GM18907 (cell line): Measurements from ENCODE around the gene SLIT3.
"Not testable (repeated sequence)": the region's sequence is repeated elsewhere in the genome, so short reads cannot be mapped to it uniquely, and the experiment has no call there.

Experiments
- ATAC-seq: cut with Tn5 transposase; IDR thresholded peaks from one replicate; pipeline ENCODE4 v1.9.1; 2021; ENCODE audit warnings: mild to moderate bottlenecking, moderate library complexity; ENCODE audit not compliant: unreplicated experiment

Gene SLIT3

DNA sequence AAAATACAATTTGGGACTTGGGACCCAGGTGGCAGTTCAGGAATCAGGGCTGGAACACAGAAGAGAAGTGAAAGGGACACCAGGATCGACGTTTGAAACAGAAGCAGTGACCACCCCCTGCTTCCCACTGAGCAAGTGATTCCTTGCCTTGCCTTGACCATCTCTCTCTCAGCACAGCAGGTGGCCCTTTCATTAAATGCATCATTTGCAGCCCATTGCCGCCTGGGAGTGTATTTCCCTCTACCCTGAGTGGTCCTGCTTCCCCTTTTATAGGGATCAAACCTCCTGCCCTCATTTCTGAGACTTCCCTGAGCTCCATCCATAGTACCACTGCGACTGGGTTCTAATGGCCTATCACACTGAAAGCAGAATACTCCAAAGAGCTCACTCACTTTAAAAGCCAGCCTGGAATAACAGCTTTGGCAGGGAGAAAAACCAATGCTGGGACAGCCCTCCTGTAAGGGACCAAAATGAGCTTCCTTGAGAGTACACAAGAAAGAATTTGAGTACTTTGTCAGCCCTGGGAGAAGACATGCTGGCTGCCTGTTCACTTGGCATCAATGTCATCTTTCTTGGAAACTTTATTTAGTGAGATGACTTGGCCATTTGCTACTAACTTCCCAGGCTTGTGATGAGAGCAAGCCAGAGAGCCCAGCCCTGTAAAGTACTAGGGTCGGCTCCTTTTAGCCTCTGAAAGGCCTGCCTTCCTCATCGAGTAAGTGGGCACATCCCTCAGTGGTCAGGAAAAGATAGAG is 149.7 kb downstream of the SLIT3 start:
- no peak for ATAC-seq

DNA sequence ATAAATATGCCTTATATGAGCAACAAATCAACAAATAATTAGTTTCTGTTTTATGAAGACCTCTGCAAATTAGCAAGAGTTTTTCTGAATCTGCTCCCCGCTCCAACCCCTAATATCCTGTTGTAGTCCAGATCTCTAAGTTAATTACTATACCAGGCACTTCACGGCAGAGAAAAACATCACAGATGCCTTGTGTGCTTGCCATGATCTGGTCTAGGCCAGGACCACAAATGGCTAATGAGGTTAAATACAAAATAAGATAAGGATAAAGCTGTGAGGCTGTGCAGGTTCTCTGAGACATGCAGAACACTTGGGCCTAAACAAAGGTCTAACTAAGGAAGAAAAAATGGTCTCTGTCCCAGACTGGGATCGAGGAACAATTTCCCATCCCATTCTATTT is 150.8 kb downstream of the SLIT3 start:
- ATAC-seq: no peak

GRCh38 chr5:169149317-169149716 is 151.6 kb downstream of the SLIT3 start:
- no peak for ATAC-seq

DNA sequence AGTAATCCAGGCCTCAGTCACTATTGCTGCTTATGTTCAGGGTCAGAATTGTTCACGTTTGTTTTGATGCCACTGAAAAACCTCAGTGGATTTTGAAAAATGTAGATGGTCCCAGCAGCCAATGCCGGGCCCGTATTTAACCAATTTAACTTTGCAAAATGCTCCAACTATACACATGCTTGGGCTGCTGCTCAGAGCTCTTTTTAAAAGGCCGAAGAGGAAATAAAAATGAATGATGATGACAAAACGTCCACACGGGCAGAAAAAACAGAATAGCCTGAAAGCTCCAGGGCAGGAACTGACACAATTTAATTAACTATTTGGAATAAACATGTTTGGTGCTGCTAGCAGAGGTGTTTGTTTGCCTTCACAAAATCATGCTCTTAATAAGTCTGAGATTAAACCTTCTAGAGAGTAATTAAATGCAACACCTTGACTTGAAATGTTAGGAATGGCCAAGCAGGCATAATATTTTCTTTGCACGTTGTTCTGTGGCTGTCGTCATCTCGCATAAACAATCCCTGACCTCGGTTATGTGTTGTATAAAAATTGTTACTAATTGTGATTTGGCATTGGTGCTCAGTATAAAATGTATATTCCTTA is 152.7 kb downstream of the SLIT3 start:
- ATAC-seq: no peak

DNA sequence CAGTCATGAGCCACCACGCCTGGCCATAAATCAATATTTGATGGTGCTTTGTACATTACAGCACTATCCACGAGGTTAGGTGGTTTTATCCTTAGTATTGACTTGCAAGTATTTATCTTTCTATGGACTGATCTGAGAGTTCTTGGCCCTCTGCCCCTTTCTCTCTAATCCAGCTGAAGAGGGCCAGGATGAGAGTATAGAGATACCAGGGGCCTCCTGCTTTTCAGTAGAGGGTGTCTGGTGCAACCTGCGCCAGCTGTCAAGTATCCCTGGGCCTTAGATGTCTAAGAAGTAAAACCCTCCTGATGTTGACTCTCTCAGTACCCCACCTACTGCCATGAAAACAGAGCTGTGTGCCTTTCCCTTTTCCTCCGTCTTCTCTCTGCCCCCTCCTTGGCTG is 153.4 kb downstream of the SLIT3 start:
- ATAC-seq: no peak

DNA sequence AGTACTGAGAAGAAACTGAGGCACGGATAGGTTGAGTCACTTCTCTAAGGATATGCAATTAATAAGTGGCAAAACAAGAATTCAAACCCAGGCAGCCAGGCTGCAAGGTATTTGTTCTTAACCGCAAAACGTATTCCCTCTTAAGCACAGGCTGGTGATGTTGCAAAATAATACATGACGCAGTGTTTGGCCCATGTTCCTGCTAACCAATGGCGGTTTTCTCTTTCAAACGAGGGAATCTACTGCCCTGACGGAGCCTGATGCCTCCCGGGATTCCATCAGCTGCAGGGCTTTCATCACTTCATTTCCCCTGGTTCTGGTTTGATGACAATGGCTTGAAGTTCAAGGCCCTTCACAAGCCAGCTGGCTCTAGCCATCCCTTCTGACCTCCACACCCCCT is 154.8 kb downstream of the SLIT3 start:
- ATAC-seq: no peak

GRCh38 chr5:169142264-169142970 is 158.5 kb downstream of the SLIT3 start:
- no peak for ATAC-seq

DNA sequence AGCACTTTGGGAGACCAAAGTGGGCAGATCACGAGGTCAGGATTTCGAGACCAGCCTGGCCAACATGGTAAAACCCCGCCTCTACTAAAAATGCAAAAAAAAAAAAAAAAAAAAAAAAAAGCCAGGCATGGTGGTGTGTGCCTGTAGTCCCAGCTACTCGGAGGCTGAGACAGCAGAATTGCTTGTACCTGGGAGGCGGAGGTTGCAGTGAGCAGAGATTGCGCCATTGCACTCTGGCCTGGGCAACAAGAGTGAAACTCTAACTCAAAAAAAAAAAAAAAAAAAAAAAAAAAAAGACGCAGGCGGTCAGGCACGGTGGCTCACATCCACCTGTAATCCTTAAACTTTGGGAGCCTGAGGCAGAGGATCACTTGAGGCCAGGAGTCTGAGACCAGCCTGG is 160.7 kb downstream of the SLIT3 start:
- not testable (repeated sequence) for ATAC-seq

DNA sequence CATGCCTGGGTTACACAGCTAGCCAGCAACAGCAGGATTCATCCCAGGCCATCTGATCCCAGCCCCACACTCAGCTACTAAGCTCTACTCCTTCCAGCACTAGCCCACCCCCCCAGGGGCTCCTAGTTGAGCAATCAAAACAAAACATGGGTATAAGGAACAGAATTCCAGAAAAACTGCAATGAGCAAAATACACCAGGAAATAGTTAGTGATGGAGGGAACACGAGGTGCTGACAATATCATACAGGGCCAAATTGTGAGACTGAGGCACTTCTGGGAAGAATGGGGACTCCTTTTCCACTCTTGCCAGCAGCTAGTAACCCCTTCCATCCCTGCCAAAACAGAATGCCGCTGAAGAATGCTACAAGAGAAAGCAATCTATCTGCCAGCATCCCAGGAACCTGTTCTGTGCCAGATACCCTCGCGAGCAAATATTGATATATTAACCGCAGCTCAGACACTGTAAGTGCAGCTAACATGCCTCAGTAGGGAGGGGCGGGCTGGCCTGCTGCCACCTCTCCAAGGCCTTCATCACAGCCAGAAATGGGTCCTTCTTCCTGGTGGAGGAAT is 161.4 kb downstream of the SLIT3 start:
- ATAC-seq: no peak

- no peak for ATAC-seq
These were observed 167.4 kb downstream of the SLIT3 start for GRCh38 chr5:169133531-169133930.

DNA sequence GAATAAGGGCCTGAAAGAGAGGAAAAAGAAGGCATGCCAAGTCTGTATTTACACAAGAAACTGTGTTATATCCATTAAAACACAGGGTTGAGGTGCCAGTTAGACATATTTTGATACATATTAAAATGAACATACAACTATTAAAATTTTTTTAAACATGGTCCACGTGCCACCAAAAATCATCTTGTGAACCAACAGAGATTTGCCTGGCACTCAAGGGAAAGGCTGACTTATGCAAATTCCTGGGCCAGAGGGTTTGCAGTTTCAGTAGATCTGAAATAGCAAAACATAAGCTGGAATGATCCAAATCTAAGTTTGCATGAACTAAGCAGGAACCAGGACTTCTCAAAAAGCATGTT is 168.7 kb downstream of the SLIT3 start:
- ATAC-seq: no peak

DNA sequence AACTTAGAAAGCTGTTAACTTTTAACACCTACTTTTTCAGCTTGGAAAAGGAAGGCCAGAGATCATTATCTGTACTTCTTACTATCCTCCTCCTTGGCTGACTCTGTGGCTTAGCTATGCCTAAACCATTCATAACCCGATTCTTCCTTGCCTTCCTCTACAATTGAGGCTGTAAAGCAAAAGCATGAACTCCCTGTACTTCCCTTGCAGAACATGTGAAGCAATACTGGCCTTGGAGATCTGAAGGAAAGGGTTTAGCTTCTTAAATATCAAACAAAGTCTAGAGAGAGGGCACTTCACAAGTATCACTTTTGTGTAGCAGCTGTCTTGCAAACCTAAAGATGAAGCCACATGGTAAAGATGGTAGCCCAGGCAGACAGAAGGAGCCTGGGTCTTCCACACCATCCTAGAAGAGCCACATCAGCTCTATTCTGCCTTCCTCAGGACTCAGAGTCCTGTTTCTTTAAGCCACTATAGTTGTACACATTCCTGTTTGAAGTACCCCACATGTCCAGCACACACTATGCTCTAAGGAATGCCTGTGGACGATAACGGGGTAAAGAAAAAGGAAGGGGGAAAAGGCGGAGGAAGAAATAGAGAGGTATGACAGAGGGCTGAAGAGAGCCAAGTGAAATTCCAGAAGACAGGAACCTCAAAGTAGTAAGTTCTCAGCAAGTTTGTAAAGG is 169.2 kb downstream of the SLIT3 start:
- no peak for ATAC-seq

DNA sequence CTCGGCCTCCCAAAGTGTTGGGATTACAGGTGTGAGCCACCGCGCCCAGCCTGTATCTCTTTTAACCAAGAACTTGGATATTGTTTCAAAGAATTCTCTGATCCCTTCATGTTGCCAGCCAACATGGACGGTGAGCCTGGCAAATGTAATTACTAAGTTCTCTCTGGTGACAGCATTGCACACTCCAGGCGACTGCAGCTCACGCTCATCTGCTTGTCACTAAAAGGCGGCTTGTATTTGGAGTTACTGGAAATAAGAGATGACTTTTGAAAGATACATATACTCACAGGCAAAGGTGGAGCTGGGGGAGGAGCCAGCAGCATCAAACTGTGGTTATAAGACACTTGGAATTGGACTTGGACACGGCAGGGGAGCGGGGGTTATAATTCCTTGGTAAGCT is 172.3 kb downstream of the SLIT3 start:
- no peak for ATAC-seq

DNA sequence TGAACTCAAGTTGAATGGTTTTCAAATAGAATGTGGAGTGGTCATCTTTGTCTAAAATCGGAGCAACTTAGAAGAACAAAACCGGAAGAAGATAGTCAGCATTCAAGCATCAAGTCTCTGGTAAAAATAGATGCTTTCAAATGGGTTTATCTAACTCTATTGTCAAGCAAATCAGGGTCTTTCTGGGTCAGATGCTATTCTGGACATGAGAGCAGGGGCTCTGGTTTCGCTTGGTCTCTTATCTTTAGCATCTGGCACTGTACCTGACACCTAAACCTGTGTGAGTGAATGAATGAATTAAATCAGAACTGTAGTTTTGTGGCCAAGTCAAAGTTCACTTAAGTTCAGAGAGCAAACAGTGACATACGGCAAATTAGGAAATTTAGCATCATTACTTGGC is 173.5 kb downstream of the SLIT3 start:
- no peak for ATAC-seq

DNA sequence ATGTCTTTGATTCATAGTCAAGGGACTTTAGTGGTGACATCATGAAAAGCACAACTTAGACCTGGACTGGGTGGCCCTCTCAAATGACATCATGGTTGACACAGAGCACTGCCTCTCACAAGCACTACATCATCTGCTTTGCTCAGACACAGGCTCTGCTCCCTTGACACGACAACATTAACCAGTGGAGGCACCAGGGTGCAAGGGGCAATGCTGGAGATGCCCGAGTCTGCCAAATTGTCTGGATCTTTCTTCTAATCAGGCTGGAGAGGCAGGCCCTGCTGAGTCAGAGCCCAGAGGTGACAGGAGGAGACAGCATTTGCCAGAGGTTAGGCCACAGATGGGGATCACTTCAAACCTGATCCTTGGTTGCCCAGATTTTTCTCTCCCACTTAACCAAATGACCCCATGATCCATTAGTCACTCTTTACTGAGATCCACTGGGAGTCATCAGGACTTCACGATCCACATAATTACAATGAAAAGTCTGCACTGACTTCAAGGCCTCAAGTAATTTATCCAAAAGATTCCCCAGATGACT is 174.4 kb downstream of the SLIT3 start:
- no peak for ATAC-seq

- no peak for ATAC-seq
These were observed 175.4 kb downstream of the SLIT3 start for GRCh38 chr5:169125571-169125970.

GRCh38 chr5:169122951-169123350 is 178.0 kb downstream of the SLIT3 start:
- no peak for ATAC-seq

DNA sequence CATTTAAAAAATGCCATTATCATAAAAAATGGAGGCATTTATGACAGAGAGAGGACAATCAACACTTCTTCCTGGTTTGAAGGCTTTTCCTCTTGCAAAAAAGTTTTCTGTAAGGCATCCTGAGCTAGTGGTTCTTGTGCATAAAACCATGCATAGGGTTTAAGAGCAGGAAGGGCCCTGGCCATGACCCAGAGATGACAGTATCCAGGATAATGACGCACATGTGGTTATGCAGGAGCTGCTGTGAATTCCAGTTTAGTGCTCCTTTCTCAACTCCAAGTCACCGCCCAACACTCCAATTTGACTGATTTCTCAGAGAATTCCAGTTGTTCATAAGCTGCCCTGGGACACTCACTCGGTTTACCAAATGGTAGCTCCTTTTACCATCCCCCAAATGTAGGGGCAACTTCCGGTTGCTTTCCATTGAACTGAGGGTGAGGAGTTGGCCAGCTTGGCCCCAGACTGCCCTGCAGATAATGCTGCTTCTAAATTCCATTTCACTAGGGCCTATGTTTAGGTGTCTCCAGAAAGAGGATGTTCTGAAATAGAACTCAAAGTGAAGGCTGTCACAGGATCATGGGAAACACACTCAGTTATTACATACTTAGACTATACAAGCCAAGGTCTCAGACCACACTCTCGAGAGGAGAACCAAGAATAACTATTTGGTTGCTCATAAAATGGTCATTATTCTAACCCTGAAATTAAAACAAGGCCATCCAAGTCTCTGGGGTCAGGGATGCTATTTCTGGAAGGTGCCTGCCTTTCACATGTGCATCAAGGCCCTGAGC is 179.1 kb downstream of the SLIT3 start:
- ATAC-seq: no peak

- ATAC-seq: no peak
These were observed 181.5 kb downstream of the SLIT3 start for GRCh38 chr5:169119288-169120048.
